Common myeloid progenitor, CD34-positive (primary cell): ENCODE data around the gene THEM4.

Experiments
- CTCF ChIA-PET: fragments of 350-600 bp; sonication (Branson Sonifier 250); formaldehyde crosslinking; loops from one replicate; lab custom pipeline; 2021; ENCODE audit warnings: antibody characterized with exemption; lab: Charles Lee
- POLR2A ChIA-PET: fragments of 350-600 bp; sonication (Branson Sonifier 250); formaldehyde crosslinking; loops from one replicate; lab custom pipeline; 2021; ENCODE audit warnings: antibody characterized with exemption; lab: Charles Lee
- DNase-seq, 3 donors: peaks; one replicate each; pipeline versions ENCODE4 v3.0.0 to v3.0.0-alpha.2; 2013
- H3K27ac ChIP-seq, 2 experiments: 1 replicate in 1 of 2; 2 replicates in 1 of 2; pipeline ENCODE4 v1.7.0; 2013; ENCODE audit warnings: inconsistent platforms in 2 of 2, low read length in 2 of 2, mild to moderate bottlenecking in 2 of 2, low read depth in 1 of 2, moderate library complexity in 1 of 2; ENCODE audit not compliant: severe bottlenecking in 2 of 2, insufficient read depth in 1 of 2, poor library complexity in 1 of 2
- H3K27me3 ChIP-seq, 5 experiments: replicated peaks in 2 of 5; 1 replicate in 3 of 5; 2 replicates in 2 of 5; pipeline versions ENCODE4 v1.6.1 to v1.7.0; 2013; ENCODE audit warnings: low read length in 4 of 5, mild to moderate bottlenecking in 2 of 5, moderate library complexity in 2 of 5, inconsistent platforms in 1 of 5; ENCODE audit not compliant: insufficient read depth in 5 of 5, control insufficient read depth in 4 of 5
- H3K36me3 ChIP-seq, 4 experiments: 1 replicate in 2 of 4; 2 replicates in 2 of 4; pipeline versions ENCODE4 v1.6.1 to v1.7.0; 2013; ENCODE audit warnings: low read length in 3 of 4, control low read depth in 1 of 4, mild to moderate bottlenecking in 1 of 4; ENCODE audit not compliant: control insufficient read depth in 4 of 4, insufficient read depth in 4 of 4
- H3K4me1 ChIP-seq, 4 experiments: 1 replicate in 3 of 4; 2 replicates in 1 of 4; pipeline versions ENCODE4 v1.6.1 to v1.7.1; 2013; ENCODE audit warnings: low read length in 3 of 4, mild to moderate bottlenecking in 3 of 4, control low read depth in 1 of 4, inconsistent platforms in 1 of 4, moderate library complexity in 1 of 4; ENCODE audit not compliant: control insufficient read depth in 4 of 4, insufficient read depth in 4 of 4; ENCODE audit errors: control extremely low read depth in 1 of 4
- H3K4me3 ChIP-seq, 7 experiments: 1 replicate in 4 of 7; 2 replicates in 3 of 7; pipeline versions ENCODE4 v1.5.1 to v1.7.0; 2013; ENCODE audit warnings: mild to moderate bottlenecking in 7 of 7, low read length in 6 of 7, moderate library complexity in 6 of 7, inconsistent platforms in 2 of 7, low read depth in 2 of 7, control low read depth in 1 of 7; ENCODE audit not compliant: insufficient read depth in 4 of 7, control insufficient read depth in 1 of 7; ENCODE audit errors: extremely low read depth in 1 of 7
- H3K9me3 ChIP-seq, 5 experiments: 1 replicate in 4 of 5; 2 replicates in 1 of 5; pipeline versions ENCODE4 v1.6.1 to v1.7.1; 2013; ENCODE audit warnings: low read length in 4 of 5, mild to moderate bottlenecking in 2 of 5, inconsistent platforms in 1 of 5, low read depth in 1 of 5, moderate library complexity in 1 of 5; ENCODE audit not compliant: control insufficient read depth in 4 of 5, insufficient read depth in 2 of 5; ENCODE audit errors: control extremely low read depth in 1 of 5
- WGBS: methylation state at CpG from one replicate; pipeline ENCODE4 v1.1.5; 2013; ENCODE audit not compliant: insufficient coverage; 5-methylcytosine and 5-hydroxymethylcytosine counted together

The THEM4 gene

DNA sequence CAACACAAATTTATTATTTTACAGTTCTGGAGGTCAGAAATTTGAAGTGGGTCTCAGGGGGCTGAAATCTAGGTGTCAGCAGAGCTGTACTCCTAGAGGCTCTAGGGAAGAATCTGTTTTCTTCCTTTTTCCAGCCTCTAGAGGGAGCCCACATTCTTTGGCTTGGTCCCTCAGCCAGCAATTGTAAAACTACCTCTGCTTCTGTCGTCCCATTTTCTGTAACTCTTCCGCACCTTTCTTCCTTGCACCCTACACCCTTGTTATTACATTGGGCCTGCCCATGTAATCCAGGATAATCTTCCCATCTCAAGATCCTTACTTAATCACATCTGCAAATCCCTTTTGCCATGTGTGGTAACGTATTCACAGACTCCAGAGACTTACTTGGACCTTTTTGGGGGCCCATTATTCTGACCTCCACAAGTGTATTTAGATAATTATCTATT lies 24.8 kb upstream of the THEM4 start:
- H3K36me3 ChIP-seq, result no peaks in the 10 kb centered on the region
- no peaks in the 10 kb centered on the region for H3K9me3 ChIP-seq
- CTCF ChIA-PET, result interaction anchor here (0.7 to 13.2 kb wide), 26 partner anchors 9 to 150 kb away, joined by 3 to 183 read pairs (median 5); partner anchors contain the start of genes S100A10 and THEM4
- POLR2A ChIA-PET, result no interaction called here
- peaks cover 0 to 9% (median 3%) of the 10 kb centered on the region in 4 experiments for H3K4me1 ChIP-seq
- DNase-seq, result peak; percentile 69 to 81 (median 74)
- peak overlapping the region in 1 of 7 experiments; percentile 42 for H3K4me3 ChIP-seq
- no peak overlapping the region for H3K27ac ChIP-seq
- 48% methylated on average over 3 of the region's 3 CpGs for WGBS
- no peaks in the 10 kb centered on the region for H3K27me3 ChIP-seq

DNA sequence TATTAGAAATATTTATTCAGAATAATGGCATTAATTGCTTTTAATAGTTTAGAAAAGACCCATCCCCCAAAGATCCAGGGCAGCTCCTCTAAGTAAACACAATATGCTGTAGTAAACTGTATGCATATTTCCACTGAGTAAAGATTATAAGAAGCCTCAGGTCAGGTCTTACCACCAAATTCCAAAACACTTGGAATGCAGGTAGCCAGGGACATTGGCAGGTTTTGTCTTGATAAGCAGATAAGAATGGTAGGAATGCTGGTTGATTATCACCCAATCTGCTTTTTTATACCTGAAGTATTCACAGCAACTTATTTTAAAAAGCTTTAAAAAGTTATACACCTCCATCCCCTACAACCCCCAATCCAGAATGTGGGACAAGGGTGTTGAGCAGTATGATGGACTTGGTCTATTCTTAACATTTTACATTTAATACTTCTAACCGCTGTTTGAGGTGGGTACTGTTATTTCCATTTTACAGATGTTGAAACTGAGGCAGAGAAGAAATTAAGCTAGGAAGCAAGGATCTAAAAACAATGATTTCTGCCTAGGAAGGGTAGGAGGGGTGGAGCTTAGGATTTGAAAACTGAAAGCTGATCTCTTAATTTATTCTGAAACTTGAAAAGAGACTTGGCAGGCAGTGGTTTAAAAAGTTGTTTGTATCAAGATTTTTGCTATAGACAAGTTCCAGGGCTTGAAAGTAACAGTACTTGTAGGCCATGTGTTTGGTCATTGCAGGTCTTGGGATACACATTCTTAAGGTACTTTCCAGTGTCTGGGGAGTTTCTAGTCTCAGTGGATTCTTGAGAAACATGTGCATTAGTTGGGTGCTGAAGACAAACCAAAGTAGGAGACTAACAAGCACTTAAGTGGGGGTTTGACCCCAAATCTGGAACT lies 15.6 kb upstream of the THEM4 start:
- H3K4me1 ChIP-seq, result peaks cover 3 to 17% (median 14%) of the 10 kb centered on the region in 4 experiments
- POLR2A ChIA-PET, result interaction anchor here (0.5 to 0.7 kb wide), 2 partner anchors 21 to 460 kb away, joined by 3 read pairs; no protein-coding TSS in a partner anchor
- no peaks in the 10 kb centered on the region for H3K27me3 ChIP-seq
- CTCF ChIA-PET, result interaction anchor here (1.4 to 3.3 kb wide), 2 partner anchors 9 to 75 kb away, joined by 5 to 19 read pairs; no protein-coding TSS in a partner anchor
- WGBS, result 100% methylated on average over 1 of the region's 1 CpG
- H3K27ac ChIP-seq, result no peak overlapping the region
- DNase-seq, result peak in 1 of 3 donors; percentile 17
- H3K4me3 ChIP-seq, result no peak overlapping the region
- H3K36me3 ChIP-seq, result no peaks in the 10 kb centered on the region
- no peaks in the 10 kb centered on the region for H3K9me3 ChIP-seq

DNA sequence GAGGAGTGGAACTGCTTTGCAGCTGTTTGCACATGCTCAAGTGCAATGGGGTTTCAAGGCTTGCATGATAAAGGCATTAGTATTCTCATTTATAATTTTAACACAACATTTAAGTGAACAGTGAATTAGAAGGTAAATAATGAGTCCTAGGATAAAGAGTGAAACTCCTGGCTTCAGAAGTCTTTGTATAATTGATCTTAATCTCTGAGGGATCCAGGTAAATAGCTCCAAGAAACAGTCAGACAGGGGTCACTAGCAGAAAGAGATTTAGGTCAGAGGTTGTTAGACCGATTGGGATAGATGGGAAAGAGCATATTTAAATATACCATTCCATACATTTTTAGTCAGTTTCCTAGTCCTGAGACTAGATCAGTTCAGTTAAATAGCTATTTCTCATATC lies 14.1 kb upstream of the THEM4 start:
- Histone ChIP-seq H3K4me1 (peaks cover 3 to 21% (median 16%) of the 10 kb centered on the region in 4 experiments), H3K36me3 (no peaks in the 10 kb centered on the region), H3K27ac (no peak overlapping the region), H3K27me3 (no peaks in the 10 kb centered on the region), H3K4me3 (no peak overlapping the region), H3K9me3 (no peaks in the 10 kb centered on the region)
- ChIA-PET POLR2A (no interaction called here), CTCF (interaction anchor here (0.6 to 3.3 kb wide), 5 partner anchors 10 to 111 kb away, joined by 3 to 19 read pairs (median 5); no protein-coding TSS in a partner anchor)
- no CpG with 5 or more reads among the region's 1 CpG for WGBS
- no peak for DNase-seq

DNA sequence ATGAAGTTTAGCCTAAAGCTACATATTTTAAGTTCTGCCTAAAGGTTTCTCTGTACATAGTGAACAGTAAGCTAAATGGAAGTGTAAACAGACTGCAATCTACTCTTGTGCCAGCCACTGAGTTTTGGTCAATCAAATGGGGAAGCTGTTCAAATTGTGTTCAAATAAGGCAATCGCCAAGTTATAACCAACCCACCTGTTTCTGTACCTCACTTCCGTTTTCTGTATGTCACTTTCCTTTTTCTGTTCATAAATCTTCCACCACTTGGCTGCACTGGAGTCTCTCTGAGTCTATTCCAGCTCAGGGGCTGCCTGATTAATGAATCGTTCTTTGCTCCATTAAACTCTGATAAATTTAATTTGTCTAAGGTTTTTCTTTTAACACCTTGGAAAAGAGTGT lies 10.8 kb upstream of the THEM4 start:
- H3K4me3 ChIP-seq, result no peak overlapping the region
- H3K36me3 ChIP-seq, result no peaks in the 10 kb centered on the region
- ChIA-PET CTCF (interaction anchor here (0.7 to 2.8 kb wide), 9 partner anchors 9 to 83 kb away, joined by 3 to 15 read pairs (median 5); no protein-coding TSS in a partner anchor), POLR2A (interaction anchor here (0.8 to 1.0 kb wide), 2 partner anchors 22 to 73 kb away, joined by 3 read pairs; partner anchors contain the start of gene S100A10)
- H3K4me1 ChIP-seq, result peaks cover 3 to 21% (median 16%) of the 10 kb centered on the region in 4 experiments
- DNase-seq, result peak; percentile 53 to 91 (median 84)
- H3K27ac ChIP-seq, result no peak overlapping the region
- no peaks in the 10 kb centered on the region for H3K27me3 ChIP-seq
- 6% methylated on average over 3 of the region's 3 CpGs for WGBS
- H3K9me3 ChIP-seq, result no peaks in the 10 kb centered on the region

DNA sequence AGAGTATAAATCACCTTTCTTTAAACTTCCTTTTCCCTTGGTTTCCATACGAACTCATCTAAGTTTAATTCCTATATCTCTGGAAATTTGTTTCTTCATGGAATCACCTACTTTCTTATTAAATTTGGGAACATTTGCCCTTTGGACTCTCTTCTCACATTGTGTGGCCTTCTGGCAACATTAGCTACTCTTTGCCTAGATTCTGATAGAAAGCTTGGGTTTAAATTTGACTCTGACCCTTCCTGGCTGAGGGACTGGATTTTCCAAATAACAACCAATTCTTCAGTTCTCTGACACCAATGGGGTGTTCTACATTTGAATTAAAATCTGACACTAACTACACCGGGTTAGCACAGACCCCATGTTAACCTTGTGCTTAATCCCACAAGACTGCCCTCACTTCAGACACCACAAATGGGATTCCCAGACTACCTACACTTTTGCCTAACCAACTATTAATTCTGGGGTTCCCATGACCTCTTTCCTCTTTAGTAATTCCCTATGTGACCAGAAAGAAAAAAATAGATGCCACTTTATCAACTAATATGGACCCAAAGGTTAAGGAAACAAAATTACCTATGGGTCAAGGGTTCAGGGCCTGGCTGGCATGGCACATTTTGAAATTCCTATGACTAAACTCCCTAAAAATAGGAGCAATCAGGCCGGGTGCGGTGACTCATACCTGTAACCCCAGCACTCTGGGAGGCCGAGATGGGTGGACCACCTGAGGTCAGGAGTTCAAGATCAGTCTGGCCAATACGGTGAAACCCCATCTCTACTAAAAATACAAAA lies 9.7 kb upstream of the THEM4 start:
- no peaks in the 10 kb centered on the region for H3K27me3 ChIP-seq
- POLR2A ChIA-PET, result no interaction called here
- CTCF ChIA-PET, result interaction anchor here (1.2 to 2.8 kb wide), 4 partner anchors 8 to 82 kb away, joined by 4 to 15 read pairs (median 8); no protein-coding TSS in a partner anchor
- H3K4me1 ChIP-seq, result peaks cover 3 to 21% (median 16%) of the 10 kb centered on the region in 4 experiments
- no peaks in the 10 kb centered on the region for H3K36me3 ChIP-seq
- WGBS, result 100% methylated on average over 4 of the region's 6 CpGs
- H3K9me3 ChIP-seq, result no peaks in the 10 kb centered on the region
- DNase-seq, result no peak
- H3K4me3 ChIP-seq, result no peak overlapping the region
- no peak overlapping the region for H3K27ac ChIP-seq

DNA sequence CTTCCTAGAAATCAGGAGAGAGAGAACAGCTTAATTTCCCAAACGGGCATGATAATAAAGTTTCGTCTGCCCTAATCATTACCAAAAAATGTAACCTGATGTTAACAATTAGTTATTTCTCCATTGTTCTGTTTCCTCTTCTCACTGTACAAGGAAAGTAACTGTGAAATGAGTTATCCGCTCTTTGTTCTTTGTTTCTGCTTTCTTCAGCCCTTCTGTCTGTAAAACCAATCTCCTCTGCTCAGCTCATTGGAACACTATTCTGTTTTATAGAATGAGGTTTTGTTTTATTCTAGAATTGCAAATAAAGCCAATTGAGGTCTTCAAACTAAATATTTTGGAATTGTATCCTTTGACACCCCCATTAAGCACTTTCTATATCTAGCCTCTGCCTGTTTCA lies 8.8 kb upstream of the THEM4 start:
- ChIA-PET CTCF (interaction anchor here (0.8 to 2.2 kb wide), 5 partner anchors 10 to 83 kb away, joined by 3 to 10 read pairs (median 4); no protein-coding TSS in a partner anchor), POLR2A (no interaction called here)
- H3K27ac ChIP-seq, result no peak overlapping the region
- no peak overlapping the region for H3K4me3 ChIP-seq
- DNase-seq, result no peak
- H3K4me1 ChIP-seq, result peaks cover 3 to 21% (median 16%) of the 10 kb centered on the region in 4 experiments
- no peaks in the 10 kb centered on the region for H3K27me3 ChIP-seq
- no CpG with 5 or more reads among the region's 3 CpGs for WGBS
- H3K36me3 ChIP-seq, result no peaks in the 10 kb centered on the region
- no peaks in the 10 kb centered on the region for H3K9me3 ChIP-seq
